Measurements from ENCODE around the gene SNAPC3.
"Not testable (repeated sequence)": the region's sequence is repeated elsewhere in the genome, so short reads cannot be mapped to it uniquely, and the experiment has no call there.

SNAPC3 gene
- long read RNA-seq, donor 1, full-length matches to known transcripts: 7 of 191 reads
- long read RNA-seq, donor 1, partial matches to known transcripts: 177 of 191 reads
- long read RNA-seq, donor 1, other reads (novel, unspliced or antisense): 7 of 191 reads
- long read RNA-seq, donor 2, partial matches to known transcripts: 142 of 145 reads
- long read RNA-seq, donor 2, other reads (novel, unspliced or antisense): 0 of 145 reads
- long read RNA-seq, donor 3, full-length matches to known transcripts: 5 of 63 reads
- long read RNA-seq, donor 3, partial matches to known transcripts: 58 of 63 reads
- long read RNA-seq, donor 3, other reads (novel, unspliced or antisense): 0 of 63 reads
- long read RNA-seq, donor 4, full-length matches to known transcripts: 14 of 289 reads
- long read RNA-seq, donor 4, partial matches to known transcripts: 264 of 289 reads
- long read RNA-seq, donor 4, other reads (novel, unspliced or antisense): 11 of 289 reads
- long read RNA-seq, donor 5, full-length matches to known transcripts: 16 of 189 reads
- long read RNA-seq, donor 5, partial matches to known transcripts: 151 of 189 reads
- long read RNA-seq, donor 5, other reads (novel, unspliced or antisense): 22 of 189 reads
- long read RNA-seq, donor 6, full-length matches to known transcripts: 8 of 8 reads
- long read RNA-seq, donor 6, partial matches to known transcripts: 0 of 8 reads
- long read RNA-seq, donor 6, other reads (novel, unspliced or antisense): 0 of 8 reads
- long read RNA-seq, donor 7, full-length matches to known transcripts: 7 of 524 reads
- long read RNA-seq, donor 7, partial matches to known transcripts: 507 of 524 reads
- long read RNA-seq, donor 7, other reads (novel, unspliced or antisense): 10 of 524 reads
- long read RNA-seq, donor 8, full-length matches to known transcripts: 13 of 165 reads
- long read RNA-seq, donor 8, partial matches to known transcripts: 142 of 165 reads
- long read RNA-seq, donor 8, other reads (novel, unspliced or antisense): 10 of 165 reads

DNA sequence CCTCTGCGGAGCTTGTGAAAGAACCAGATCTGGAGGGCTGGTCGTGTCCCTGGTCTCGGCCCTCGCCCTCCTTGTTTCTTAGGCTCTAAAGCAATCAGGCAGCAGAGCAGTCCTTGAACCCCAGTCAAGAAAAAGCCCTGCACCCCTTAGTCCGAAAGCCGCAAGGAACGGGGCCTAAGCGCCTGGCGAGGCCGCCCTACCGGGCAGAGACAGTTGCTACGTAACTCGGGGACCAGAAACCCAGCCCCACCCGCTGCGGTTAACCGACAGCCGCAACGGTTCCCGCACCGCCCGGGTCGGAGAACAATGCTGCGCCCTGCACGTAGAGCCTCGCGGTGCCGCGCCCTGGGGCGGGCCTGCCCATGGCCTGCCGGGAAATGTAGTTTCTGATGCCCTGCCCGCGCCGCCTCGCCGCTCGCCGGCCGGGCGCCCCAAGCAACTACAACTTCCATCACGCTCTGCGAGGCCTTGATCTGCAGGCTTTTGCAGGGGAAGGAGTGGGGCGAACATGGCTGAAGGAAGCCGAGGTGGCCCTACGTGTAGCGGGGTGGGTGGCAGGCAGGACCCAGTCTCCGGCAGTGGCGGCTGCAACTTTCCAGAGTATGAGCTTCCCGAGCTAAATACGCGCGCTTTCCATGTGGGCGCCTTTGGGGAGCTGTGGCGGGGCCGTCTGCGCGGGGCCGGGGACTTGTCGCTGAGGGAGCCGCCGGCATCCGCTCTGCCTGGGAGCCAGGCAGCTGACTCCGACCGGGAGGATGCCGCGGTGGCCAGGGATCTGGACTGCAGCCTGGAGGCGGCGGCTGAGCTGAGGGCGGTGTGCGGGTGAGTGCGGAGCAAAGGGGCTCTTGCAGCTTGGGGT, at the start of gene SNAPC3:
SNAPC3 (plus strand) TSS at position 505 of the 859 bp plus-strand sequence; CDS start at position 509, 4 bp downstream.
- DNase-seq: peak; percentile 93

DNA sequence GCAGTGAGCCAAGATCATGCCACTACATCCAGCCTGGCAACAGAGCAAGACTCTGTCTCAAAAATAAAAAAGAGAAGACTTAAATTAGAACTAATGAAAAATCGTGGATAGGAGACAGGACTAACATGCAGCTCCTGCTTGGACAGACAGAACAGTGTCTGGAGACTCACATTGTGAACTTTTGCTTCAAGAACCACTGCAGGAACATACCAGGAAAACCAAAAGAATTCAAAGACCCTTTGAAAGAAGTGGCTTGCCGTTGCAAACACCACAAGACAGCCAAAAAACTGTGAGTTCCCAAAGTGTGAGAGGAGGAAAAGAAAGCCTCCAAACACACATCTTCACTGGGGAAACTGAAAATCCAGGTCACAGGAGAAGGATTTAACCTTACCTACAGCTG, 48.8 kb upstream of the SNAPC3 start:
- no peak for DNase-seq

DNA sequence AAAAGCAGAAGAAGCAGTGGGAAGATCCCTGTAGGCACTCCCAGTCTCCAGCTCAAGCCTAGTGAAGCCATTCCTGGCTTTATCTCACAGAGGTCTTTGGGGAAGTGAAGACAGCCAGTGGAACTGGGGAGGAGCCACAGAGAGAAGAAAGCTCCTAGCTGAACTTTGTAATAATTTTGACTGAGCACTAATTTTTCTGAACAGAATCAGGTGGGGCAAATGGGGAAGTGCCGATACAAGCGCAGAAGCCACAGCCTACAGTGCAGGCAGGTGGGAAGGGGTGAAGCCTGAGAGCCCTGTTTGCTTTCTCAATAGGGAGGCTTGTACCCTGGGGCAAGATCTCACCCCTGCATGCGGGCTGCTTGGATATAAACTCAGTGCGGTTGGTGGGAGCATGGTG, 48.4 kb upstream of the SNAPC3 start:
- no peak for DNase-seq

DNA sequence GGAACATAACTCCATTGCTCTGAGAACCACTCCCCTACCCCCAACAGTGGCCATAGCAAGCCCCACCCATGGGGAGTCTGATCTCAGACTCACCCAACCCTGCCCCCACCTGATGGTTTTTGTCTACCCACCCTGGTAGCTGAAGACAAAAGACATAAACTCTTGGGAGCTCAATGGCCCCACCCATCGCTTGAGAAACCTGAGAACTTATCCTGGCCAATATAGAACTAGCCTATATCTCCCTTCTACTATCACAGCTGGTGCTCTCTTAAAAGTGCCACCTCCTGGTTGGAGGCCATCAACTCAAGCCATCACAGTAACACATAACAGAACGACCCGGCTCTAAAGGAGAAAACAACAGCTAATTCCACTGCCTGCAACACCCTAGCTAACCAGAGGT, 47.9 kb upstream of the SNAPC3 start:
- no peak for DNase-seq

DNA sequence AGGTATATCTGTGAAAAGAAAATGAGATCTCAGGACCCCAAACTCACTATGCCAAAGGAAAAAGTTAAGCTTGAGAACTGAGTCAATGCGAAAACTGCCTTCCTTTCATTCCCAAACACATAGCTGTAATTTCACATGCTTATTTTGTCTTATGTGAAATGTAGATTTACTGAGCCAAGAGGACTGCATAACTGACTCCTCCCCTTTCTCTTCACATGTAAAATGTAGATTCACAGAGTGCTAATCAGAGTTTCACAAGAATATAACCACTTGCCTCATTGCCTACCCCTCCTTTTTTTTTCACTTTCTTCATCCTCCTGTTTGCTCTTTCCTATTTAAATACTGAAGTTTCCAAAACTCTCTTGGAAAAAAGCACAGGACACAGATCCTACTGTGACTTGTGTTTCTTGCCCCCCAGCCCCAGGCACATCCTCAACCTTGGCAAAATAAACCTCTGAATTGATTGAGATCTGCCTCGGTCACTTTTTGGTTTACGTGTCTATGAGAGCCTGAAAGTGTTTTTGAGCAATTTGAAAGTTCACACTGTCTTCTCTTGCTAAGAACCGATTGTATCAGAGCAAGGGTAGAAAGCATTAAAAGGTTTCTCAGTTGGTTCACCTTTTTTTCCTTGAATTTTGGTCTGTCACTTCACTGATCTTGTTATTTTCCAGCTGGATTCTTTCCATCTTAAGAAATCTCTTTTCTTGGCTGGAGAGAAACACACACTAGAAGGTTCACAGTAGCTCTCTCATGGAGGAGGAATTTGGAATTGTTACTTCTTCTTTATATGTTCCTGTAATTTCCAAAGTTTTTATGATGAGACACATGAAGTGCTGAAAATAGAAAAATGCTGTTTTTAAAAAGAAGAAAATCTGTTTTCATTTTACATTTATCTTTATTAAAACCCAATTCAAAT, 44.8 kb upstream of the SNAPC3 start:
- no peak for DNase-seq

DNA sequence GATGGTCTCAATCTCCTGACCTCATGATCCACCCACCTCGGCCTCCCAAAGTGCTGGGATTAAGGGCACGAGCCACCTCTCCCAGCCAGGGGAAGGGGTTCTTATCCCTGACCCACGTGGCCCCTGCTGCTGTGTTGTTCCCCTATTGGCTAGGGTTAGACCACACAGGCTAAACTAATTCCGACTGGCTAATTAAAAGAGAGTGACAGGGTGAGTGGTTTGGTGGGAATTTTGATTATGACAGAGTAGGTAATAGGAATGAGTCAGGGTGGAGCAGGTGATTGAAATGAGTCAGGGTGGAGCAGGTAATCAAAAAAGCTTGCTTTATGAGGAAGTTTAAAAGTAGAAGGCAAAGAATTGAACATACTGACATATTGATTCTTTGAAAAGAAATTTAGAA, 43.4 kb upstream of the SNAPC3 start:
- not testable (repeated sequence) for DNase-seq

DNA sequence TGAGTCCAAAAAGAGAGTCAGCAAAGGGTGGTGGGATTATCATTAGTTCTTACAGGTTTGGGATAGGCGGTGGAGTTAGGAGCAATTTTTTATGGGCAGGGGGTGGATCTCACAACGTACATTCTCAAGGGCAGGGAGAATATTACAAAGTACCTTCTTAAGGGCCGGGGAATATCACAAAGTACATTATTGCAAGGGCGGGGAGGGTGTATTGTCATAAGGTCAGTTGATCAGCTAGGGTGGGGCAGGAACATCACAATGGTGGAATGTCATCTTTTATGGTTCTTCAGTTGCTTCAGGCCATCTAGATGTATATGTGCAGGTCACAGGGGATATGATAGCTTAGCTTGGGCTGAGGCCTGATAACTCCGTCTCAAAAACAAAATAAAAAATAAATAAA, 42.8 kb upstream of the SNAPC3 start:
- not testable (repeated sequence) for DNase-seq

DNA sequence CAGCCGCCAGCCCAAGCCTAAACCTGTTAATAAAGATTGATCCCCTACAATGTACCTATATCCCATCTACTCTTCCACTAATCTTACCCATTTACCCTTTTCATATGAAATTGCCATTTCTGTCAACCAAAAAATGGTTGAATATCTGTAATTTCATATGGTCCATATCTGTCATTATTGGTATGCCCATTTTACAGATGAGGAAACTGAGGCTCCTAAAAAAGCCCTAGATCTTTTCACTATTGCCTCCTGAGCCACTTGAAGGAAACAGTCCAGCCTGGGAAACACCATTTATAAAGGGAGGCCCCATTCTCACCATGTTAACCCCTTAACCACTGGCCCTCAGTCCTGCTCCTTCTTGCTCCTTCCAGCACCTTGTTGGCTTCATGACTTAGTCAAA, 41.2 kb upstream of the SNAPC3 start:
- DNase-seq: no peak

DNA sequence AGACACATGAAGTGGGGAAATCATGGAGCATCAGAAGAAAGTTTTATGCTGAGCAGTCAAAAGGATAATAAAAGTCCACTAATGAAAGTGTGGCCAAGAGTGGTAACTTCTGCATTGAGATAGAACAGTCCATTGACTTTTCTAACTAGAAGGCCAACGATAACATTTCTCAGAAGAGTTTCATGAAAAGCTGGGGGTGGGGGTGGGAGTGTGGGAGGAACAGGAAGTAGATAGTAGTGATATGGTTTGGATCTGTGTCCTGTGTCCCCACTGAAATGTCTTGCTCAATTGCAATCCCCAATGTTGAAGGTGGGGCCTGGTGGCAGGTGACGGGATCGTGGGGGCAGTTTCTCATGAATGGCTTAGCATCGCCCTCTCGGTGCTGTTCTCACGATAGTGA, 36.2 kb upstream of the SNAPC3 start:
- no peak for DNase-seq

DNA sequence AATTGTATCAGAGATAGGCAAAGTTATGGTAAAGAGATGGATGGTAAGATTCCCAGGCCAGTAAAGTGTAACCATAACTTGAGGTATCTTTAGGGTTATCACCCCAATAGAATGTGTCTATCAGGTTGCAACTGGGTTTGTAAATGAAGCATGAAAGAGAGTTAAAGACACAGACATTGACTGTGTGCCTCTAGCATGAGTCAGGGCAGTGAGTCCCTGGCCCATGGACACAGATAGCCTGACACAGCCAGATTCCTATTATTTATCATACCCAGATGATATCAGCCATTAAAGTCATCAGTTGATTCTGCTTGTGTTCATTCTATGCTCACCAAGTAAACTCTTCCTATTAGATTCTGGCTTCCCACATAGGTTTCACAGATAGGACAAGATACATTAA, 33.5 kb upstream of the SNAPC3 start:
- DNase-seq: no peak

DNA sequence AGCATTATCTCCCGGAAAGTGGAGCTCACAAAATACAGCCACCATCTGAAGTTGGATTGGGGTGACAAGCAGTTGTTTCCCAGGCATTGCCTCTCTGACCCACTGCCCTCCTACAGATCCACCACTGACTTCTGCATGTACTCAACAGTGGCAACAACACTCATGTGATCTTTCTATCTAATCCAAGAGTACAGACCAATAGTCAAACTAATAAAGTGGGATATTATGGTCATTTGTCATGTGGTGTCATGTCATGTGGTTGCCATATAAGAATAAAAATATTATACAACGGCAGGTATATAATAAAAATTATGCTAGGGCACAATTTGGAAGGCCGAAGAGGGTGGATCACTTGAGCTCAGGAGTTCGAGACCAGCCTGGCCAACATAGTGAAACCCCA, 33.0 kb upstream of the SNAPC3 start:
- no peak for DNase-seq

DNA sequence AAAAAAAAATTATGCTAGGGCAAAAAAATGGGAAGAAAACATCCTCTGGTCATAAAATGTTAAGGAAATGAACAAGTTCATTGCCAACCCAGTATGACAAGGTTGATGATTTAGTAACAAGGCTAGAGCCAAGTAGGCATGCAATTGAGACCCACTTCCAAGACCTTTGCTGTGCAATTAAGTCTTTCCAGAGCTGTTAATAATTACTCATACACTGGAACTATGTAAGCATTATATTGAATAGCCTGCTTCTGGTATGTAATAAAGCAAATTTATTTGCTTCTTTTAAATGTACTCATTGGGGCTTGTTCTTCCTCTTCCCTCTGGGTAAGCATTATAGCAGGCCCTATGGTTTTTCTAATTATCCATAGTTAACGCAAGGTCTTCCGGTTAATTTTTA, 32.5 kb upstream of the SNAPC3 start:
- DNase-seq: no peak

DNA sequence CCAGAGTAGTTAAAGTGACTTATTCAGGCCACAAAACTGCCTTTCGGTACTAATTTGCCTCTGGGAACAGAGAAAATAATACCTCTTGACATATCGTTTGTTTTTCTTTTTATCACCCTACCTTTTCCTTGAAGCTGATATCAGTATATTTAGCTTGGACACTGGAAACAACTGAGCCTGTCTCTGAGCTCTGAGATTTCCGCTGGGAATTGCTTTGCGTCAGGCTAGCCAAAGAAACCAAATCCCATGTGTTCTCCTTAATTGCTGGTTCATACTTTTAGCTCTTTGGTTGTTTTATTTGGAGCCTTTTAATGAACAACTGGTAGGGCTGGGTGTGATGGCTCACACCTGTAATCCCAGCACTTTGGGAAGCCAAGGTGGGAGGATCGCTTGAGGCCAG, 30.3 kb upstream of the SNAPC3 start:
- DNase-seq: no peak

DNA sequence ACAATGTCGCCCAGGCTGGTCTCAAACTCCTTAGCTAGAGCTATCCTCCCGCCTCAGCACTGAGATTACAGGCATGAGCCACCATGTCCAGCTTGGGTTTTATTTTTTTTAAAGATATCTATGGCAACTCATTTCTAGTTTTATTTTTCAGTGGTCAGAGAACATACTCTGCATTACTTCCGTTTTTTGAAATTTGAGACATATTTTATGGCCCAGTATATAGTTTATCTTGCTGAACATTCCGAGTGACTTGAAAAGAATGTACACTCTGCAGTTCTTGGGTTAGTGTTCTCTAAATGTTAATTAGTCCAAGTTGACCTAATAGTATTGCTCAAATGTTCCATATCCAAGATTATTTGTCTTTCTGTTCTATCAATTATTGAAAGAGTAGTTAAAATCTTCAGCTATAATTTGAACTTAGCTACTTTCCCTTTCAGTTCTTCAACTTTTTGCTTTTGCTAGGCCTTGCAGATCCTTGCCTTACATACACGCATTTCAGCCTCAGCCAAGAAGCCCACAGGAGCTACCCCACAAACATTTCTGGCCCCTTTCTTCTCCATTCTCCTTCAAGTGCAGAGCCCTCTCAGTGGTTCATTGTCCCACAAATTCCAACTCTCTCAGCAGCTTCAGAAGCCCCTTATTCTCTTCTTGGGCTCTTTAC, 22.3 kb upstream of the SNAPC3 start:
- no peak for DNase-seq

DNA sequence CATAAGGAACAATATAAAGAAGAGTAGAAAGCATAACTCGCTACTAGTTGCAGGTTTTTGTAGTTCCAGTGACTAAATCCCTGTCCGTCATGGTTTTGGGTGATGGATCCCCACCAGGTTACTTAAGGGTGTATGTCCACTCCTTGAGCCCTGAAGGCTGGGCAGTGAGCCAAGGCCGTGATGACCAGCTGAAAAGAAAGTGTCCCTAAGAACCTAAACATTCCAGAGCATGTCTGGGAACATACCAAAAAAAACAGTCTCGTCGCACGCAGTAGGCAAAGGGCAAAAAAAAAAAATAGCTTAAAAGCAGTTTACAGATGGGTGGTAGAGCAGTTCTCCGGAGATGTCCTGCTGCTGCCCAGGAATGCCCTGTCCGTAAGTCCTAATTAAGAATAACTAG, 21.4 kb upstream of the SNAPC3 start:
- no peak for DNase-seq

DNA sequence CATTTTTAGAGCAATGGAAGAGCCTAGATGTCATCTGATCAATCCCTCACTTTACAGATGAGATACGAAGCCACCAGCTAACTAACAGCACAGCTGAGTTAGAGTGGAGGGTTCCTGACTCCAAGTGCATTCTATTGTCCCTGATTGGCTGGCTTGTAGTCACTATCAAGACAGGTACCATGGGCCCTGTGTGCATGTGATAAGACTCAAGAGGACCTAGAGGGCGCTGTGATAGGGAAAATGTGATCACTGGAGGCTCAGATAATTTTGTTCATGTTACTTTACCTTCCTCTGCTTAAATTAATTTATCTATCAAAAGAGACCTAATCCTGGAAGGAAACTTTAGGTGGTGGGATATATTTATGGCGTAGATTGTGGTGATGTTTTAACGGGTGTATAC, 19.5 kb upstream of the SNAPC3 start:
- DNase-seq: no peak

DNA sequence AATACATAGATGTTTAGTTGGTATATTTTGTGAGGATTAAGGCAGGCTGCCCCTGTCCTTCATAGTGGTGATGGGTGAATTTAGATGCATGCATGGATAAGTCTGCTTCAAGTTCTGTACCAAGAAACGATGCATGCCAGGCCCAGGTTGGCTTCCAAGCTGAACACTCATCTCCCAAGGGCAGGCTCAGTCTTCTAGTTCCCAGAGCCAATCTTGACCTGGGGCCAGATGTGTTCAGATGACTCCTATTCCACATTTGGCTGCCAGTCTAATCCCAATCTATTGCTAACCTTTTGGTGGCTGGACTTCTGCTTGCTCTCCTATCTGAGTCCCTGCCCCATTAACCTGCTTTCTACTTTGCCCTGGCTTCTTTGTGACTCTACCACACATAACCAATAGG, 18.5 kb upstream of the SNAPC3 start:
- DNase-seq: no peak

DNA sequence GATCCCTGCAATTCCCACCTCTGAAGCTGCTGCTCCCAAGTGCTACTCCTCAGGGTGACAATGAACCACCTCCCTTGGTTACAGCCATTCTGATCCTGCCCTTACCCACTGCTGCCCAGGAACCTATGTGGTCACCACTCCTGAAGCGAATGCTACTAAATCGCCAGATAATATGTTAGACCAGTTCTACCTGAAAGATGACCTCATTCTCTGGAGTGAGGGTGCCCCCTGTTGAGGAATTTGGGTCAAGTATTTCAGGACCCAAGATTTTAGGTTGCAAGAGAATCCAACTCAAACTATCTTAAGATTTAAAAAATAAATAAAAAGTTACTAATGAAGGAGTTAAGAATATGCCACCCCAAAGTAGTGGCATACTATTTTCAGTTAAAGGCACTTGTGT, 5.8 kb upstream of the SNAPC3 start:
- DNase-seq: peak; percentile 12

DNA sequence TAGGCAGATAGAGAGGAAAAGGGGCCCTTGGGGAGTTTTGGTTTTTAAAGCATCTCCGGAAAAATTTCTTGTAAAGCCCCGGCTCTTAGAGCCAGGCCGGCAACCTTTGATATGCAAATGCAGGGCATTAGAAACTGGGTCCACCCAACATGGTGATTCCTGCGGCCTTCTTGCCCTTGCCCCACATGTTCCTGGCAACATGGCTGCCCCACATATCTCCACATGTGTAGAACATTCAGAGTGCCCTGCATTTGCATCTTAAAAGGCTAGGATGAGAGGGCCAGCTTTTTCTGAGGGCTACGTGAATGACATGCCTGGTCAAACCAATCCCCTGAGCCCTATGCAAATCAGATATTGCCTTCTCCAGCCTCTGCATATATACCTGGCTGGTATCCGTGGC, 5.0 kb upstream of the SNAPC3 start:
- no peak for DNase-seq

DNA sequence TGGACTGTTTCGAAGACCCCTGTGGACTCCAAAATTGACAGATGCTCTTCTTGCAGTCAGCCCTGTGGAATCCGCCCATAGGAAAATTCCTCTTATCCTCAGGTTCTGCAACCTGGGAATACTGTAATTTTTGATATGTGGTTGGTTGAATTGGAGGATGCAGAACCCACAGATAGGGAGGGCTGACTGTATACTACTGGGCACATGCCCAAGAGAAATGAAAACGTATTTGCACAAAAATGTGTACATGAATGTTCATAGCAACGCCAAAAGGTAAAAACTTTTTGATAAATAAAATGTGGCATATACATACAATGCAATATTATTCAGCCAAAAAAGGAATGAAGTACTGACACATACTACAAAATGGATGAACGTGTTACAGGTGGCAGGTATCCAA, 1.9 kb upstream of the SNAPC3 start:
- no peak for DNase-seq

DNA sequence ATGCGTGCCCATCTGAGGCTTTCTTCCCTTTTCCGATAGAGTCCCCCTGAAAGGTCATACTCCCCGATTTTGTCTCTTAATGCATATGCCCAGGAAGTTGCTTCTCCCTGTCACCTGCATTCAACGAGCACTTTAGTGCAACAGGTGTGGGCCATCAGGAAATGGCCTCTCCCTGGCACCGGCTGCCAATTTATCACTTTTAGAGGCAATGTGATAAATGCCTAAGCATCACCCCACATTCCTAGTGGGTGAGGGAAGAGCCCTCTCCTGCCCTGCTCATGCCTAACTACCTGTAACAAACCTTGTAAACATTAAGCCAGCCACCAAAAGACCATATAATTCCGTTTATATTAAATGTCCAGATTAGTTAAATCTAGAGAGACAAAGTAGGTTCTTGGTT, 1.1 kb upstream of the SNAPC3 start:
- DNase-seq: no peak
